ENCODE results near the gene SUMO1. TPM values are rescaled to one million over a fixed set of nuclear protein-coding genes. Genes with fewer than 3 reads are reported as not detected.

SUMO1 gene
- polyA plus RNA-seq, 3 donors, result 30.4 to 159 (median 156) TPM

GRCh38 chr2:202267495-202267894 lies 29.1 kb upstream of the SUMO1 start:
- H4K20me1 ChIP-seq (ENCODE audit: insufficient read depth, low read length), result peaks cover 62% of the 10 kb centered on the region
- peak overlapping the region in 1 of 2 donors; percentile 42 for H3K27ac ChIP-seq (ENCODE audit: low read depth in 1 of 2, low read length in 2 of 2)
- H3K79me2 ChIP-seq (ENCODE audit: insufficient read depth, low read length), result peaks cover 70% of the 10 kb centered on the region
- WGBS (ENCODE audit: insufficient coverage), result 0% methylated on average over 4 of the region's 9 CpGs
- no peak overlapping the region for H2AFZ ChIP-seq (ENCODE audit: insufficient read depth, low read depth, low read length, poor library complexity, severe bottlenecking)
- Mint-ChIP-seq H3K27me3 (ENCODE audit: low read depth in 3 of 3) (peaks cover 0 to 2% (median 0%) of the 10 kb centered on the region in 3 donors), H3K9me3 (no peaks in the 10 kb centered on the region), H3K27ac (peak overlapping the region in 1 of 7 donors; percentile 58), H3K4me1 (peaks cover 15% of the 10 kb centered on the region), H3K4me3 (no peak overlapping the region), H3K36me3 (no peaks in the 10 kb centered on the region)
- DNase-seq, result peak in 1 of 3 donors; percentile 14
- no peaks in the 10 kb centered on the region for H3K27me3 ChIP-seq (ENCODE audit: control insufficient read depth in 2 of 2, insufficient read depth in 2 of 2, low read length in 2 of 2)
- no peak overlapping the region for H3K9ac ChIP-seq (ENCODE audit: insufficient read depth, low read length, poor library complexity, severe bottlenecking)
- H3K36me3 ChIP-seq (replicated peaks in 1 of 2; ENCODE audit: control insufficient read depth in 1 of 2, insufficient read depth in 2 of 2, low read length in 2 of 2), result no peaks in the 10 kb centered on the region
- H3K9me3 ChIP-seq (replicated peaks in 1 of 2; ENCODE audit: control insufficient read depth in 1 of 2, insufficient read depth in 1 of 2, low read length in 2 of 2), result no peaks in the 10 kb centered on the region
- peak overlapping the region; percentile 85 to 97 (median 95) for H3K4me3 ChIP-seq (replicated peaks in 1 of 3; ENCODE audit: low read depth in 2 of 3, low read length in 3 of 3)
- H3K4me1 ChIP-seq (ENCODE audit: control insufficient read depth in 1 of 2, insufficient read depth in 2 of 2, low read length in 2 of 2), result peaks cover 11 to 31% of the 10 kb centered on the region in 2 donors
- no peak for TF ChIP-seq CTCF (IDR thresholded peaks at IDR 0.05)
- intact Hi-C loops (cut with micrococcal nuclease), result loop anchor here in 1 of 2 donors (10.0 kb wide), 1 partner anchor 107 kb away; the partner anchor contains the start of gene BMPR2
- H3K4me2 ChIP-seq (replicated peaks; ENCODE audit: extremely low read depth, low read length, poor library complexity, severe bottlenecking), result peak overlapping the region; percentile 90

GRCh38 chr2:202265467-202266277 lies 27.3 kb upstream of the SUMO1 start, which contains the start of gene NOP58:
Gene NOP58, plus strand, starts transcription at chr2:202265763. Its CDS starts 179 bp downstream, at chr2:202265942.
- peak within 1 kb of the TSS; percentile 85 to 97 (median 95) for H3K4me3 ChIP-seq (replicated peaks in 1 of 3; ENCODE audit: low read depth in 2 of 3, low read length in 3 of 3)
- H4K20me1 ChIP-seq (ENCODE audit: insufficient read depth, low read length), result peaks cover 44% of the 10 kb centered on the region
- DNase-seq, result peak; percentile 89 to 92 (median 89)
- H3K36me3 ChIP-seq (replicated peaks in 1 of 2; ENCODE audit: control insufficient read depth in 1 of 2, insufficient read depth in 2 of 2, low read length in 2 of 2), result no peaks in the 10 kb centered on the region
- H3K4me2 ChIP-seq (replicated peaks; ENCODE audit: extremely low read depth, low read length, poor library complexity, severe bottlenecking), result peak within 1 kb of the TSS; percentile 90
- intact Hi-C loops (cut with micrococcal nuclease), result loop anchor here in 1 of 2 donors (1.0 to 10.0 kb wide), 2 partner anchors 27 to 109 kb away; partner anchors contain the start of genes BMPR2 and SUMO1
- no peak for TF ChIP-seq CTCF (IDR thresholded peaks at IDR 0.05)
- 1% methylated on average over 45 of the region's 54 CpGs for WGBS (ENCODE audit: insufficient coverage)
- H3K36me3 Mint-ChIP-seq, result no peaks in the 10 kb centered on the region
- no peaks in the 10 kb centered on the region for H3K9me3 Mint-ChIP-seq
- peak within 1 kb of the TSS; percentile 81 for H3K9ac ChIP-seq (ENCODE audit: insufficient read depth, low read length, poor library complexity, severe bottlenecking)
- no peaks in the 10 kb centered on the region for H3K27me3 ChIP-seq (ENCODE audit: control insufficient read depth in 2 of 2, insufficient read depth in 2 of 2, low read length in 2 of 2)
- H3K4me1 ChIP-seq (ENCODE audit: control insufficient read depth in 1 of 2, insufficient read depth in 2 of 2, low read length in 2 of 2), result peaks cover 11 to 31% of the 10 kb centered on the region in 2 donors
- H3K27ac ChIP-seq (ENCODE audit: low read depth in 1 of 2, low read length in 2 of 2), result peak within 1 kb of the TSS; percentile 93 to 95
- H3K4me3 Mint-ChIP-seq, result peak within 1 kb of the TSS; percentile 45 to 51
- H3K79me2 ChIP-seq (ENCODE audit: insufficient read depth, low read length), result peaks cover 52% of the 10 kb centered on the region
- H3K27me3 Mint-ChIP-seq (ENCODE audit: low read depth in 3 of 3), result peaks cover 0 to 3% (median 2%) of the 10 kb centered on the region in 3 donors
- H3K9me3 ChIP-seq (replicated peaks in 1 of 2; ENCODE audit: control insufficient read depth in 1 of 2, insufficient read depth in 1 of 2, low read length in 2 of 2), result no peaks in the 10 kb centered on the region
- H3K4me1 Mint-ChIP-seq, result peaks cover 13% of the 10 kb centered on the region
- H3K27ac Mint-ChIP-seq, result peak within 1 kb of the TSS in 4 of 7 donors; percentile 42 to 76 (median 48)
- H2AFZ ChIP-seq (ENCODE audit: insufficient read depth, low read depth, low read length, poor library complexity, severe bottlenecking), result peak within 1 kb of the TSS; percentile 91
